ENCODE data around the gene TMEM132D. TPM values are rescaled to one million over a fixed set of nuclear protein-coding genes. Genes with fewer than 3 reads are reported as not detected.

TMEM132D gene
- polyA plus RNA-seq, 1 experiment: not detected

GRCh38 chr12:129208566-129208965 is 695.3 kb downstream of the TMEM132D start:
- DNase-seq (ENCODE audit: low read depth, low spot score): no peak
- Histone ChIP-seq H3K27ac (ENCODE audit: low read depth, low read length) (no peak overlapping the region), H3K4me3 (ENCODE audit: low read depth, low read length) (no peak overlapping the region), H3K27me3 (ENCODE audit: control insufficient read depth, insufficient read depth, low read length) (no peaks in the 10 kb centered on the region), H3K9me3 (ENCODE audit: control insufficient read depth, insufficient read depth, low read length) (peaks cover 50% of the 10 kb centered on the region)
- no peak for TF ChIP-seq CTCF (IDR thresholded peaks at IDR 0.05; ENCODE audit: low read depth, low read length)
- ChIA-PET CTCF (no interaction called here), POLR2A (no interaction called here)

- CTCF ChIA-PET: no interaction called here
- TF ChIP-seq CTCF (IDR thresholded peaks at IDR 0.05; ENCODE audit: low read depth, low read length): no peak
- Histone ChIP-seq H3K9me3 (ENCODE audit: control insufficient read depth, insufficient read depth, low read length) (peaks cover 45% of the 10 kb centered on the region), H3K27me3 (ENCODE audit: control insufficient read depth, insufficient read depth, low read length) (no peaks in the 10 kb centered on the region), H3K27ac (ENCODE audit: low read depth, low read length) (no peak overlapping the region), H3K4me3 (ENCODE audit: low read depth, low read length) (no peak overlapping the region)
- no peak for DNase-seq (ENCODE audit: low read depth, low spot score)
- POLR2A ChIA-PET: no interaction called here
Observed at GRCh38 chr12:129207084-129207483, 696.7 kb downstream of the TMEM132D start.

- peaks cover 37% of the 10 kb centered on the region for H3K9me3 ChIP-seq (ENCODE audit: control insufficient read depth, insufficient read depth, low read length)
- no peak for TF ChIP-seq CTCF (IDR thresholded peaks at IDR 0.05; ENCODE audit: low read depth, low read length)
- CTCF ChIA-PET: no interaction called here
- no peak overlapping the region for H3K4me3 ChIP-seq (ENCODE audit: low read depth, low read length)
- no peaks in the 10 kb centered on the region for H3K27me3 ChIP-seq (ENCODE audit: control insufficient read depth, insufficient read depth, low read length)
- no peak for DNase-seq (ENCODE audit: low read depth, low spot score)
- no peak overlapping the region for H3K27ac ChIP-seq (ENCODE audit: low read depth, low read length)
- POLR2A ChIA-PET: no interaction called here
Observed at GRCh38 chr12:129203456-129203855, 700.4 kb downstream of the TMEM132D start.

GRCh38 chr12:129202109-129202814 is 701.6 kb downstream of the TMEM132D start:
- ChIA-PET POLR2A (no interaction called here), CTCF (no interaction called here)
- no peak overlapping the region for H3K27ac ChIP-seq (ENCODE audit: low read depth, low read length)
- no peaks in the 10 kb centered on the region for H3K27me3 ChIP-seq (ENCODE audit: control insufficient read depth, insufficient read depth, low read length)
- H3K4me3 ChIP-seq (ENCODE audit: low read depth, low read length): no peak overlapping the region
- TF ChIP-seq CTCF (IDR thresholded peaks at IDR 0.05; ENCODE audit: low read depth, low read length): no peak
- peaks cover 26% of the 10 kb centered on the region for H3K9me3 ChIP-seq (ENCODE audit: control insufficient read depth, insufficient read depth, low read length)
- no peak for DNase-seq (ENCODE audit: low read depth, low spot score)

- DNase-seq (ENCODE audit: low read depth, low spot score): no peak
- no peak overlapping the region for H3K27ac ChIP-seq (ENCODE audit: low read depth, low read length)
- CTCF ChIA-PET: no interaction called here
- POLR2A ChIA-PET: no interaction called here
- no peak overlapping the region for H3K4me3 ChIP-seq (ENCODE audit: low read depth, low read length)
- peaks cover 24% of the 10 kb centered on the region for H3K9me3 ChIP-seq (ENCODE audit: control insufficient read depth, insufficient read depth, low read length)
- no peak for TF ChIP-seq CTCF (IDR thresholded peaks at IDR 0.05; ENCODE audit: low read depth, low read length)
- no peaks in the 10 kb centered on the region for H3K27me3 ChIP-seq (ENCODE audit: control insufficient read depth, insufficient read depth, low read length)
Observed at GRCh38 chr12:129201029-129201428, 702.8 kb downstream of the TMEM132D start.

Measured in AG04450 (cell line).